Bronchial epithelial cell (primary cell): ENCODE data around the gene COL26A1. TPM values are rescaled to one million over a fixed set of nuclear protein-coding genes. Genes with fewer than 3 reads are reported as not detected.

Experiments
- DNase-seq: peaks from one replicate; pipeline ENCODE4 v3.0.0-alpha.2; 2010; ENCODE audit warnings: low read depth
- FAIRE-seq: peaks from 2 replicates; lab custom pipeline; 2011; peaks lifted over from hg19 to GRCh38; lab: Jason Lieb, UNC
- H3K27me3 ChIP-seq: 2 replicates; pipeline ENCODE4 v1.5.1; 2011; ENCODE audit warnings: low read length; ENCODE audit not compliant: control insufficient read depth, insufficient read depth
- H3K36me3 ChIP-seq: 2 replicates; pipeline ENCODE4 v1.5.1; 2011; ENCODE audit warnings: low read length; ENCODE audit not compliant: control insufficient read depth, insufficient read depth
- H3K4me3 ChIP-seq: 2 replicates; pipeline ENCODE4 v1.5.1; 2011; ENCODE audit warnings: mild to moderate bottlenecking, low read depth, low read length, control low read depth
- CTCF ChIP-seq: IDR thresholded peaks from 2 replicates; pipeline ENCODE4 v1.5.1; 2011; ENCODE audit warnings: mild to moderate bottlenecking, moderate library complexity, low read length, control low read depth, inconsistent platforms; ENCODE audit not compliant: insufficient read depth, severe bottlenecking
- total RNA-seq: library from RNA; depleted of rRNA; stranded (reverse); fragments of >200 nt; gene quantifications from 2 replicates; pipeline ENCODE4 v1.2.1, GENCODE V29; 2014

Gene COL26A1
- total RNA-seq, 1 donor from 2014 or later: not detected

GRCh38 chr7:101534873-101535272 lies 172.2 kb downstream of the COL26A1 start:
- TF ChIP-seq CTCF: no peak
- peaks cover 3% of the 10 kb centered on the region for H3K27me3 ChIP-seq
- no peaks in the 10 kb centered on the region for H3K36me3 ChIP-seq
- FAIRE-seq: no peak
- H3K4me3 ChIP-seq: no peak overlapping the region
- no peak for DNase-seq

GRCh38 chr7:101535351-101535751 lies 172.7 kb downstream of the COL26A1 start:
- no peak for TF ChIP-seq CTCF
- no peaks in the 10 kb centered on the region for H3K36me3 ChIP-seq
- H3K27me3 ChIP-seq: peaks cover 3% of the 10 kb centered on the region
- no peak overlapping the region for H3K4me3 ChIP-seq
- DNase-seq: no peak
- FAIRE-seq: peak; percentile 7

- Histone ChIP-seq H3K36me3 (no peaks in the 10 kb centered on the region), H3K27me3 (peaks cover 3% of the 10 kb centered on the region), H3K4me3 (no peak overlapping the region)
- no peak for TF ChIP-seq CTCF
- FAIRE-seq (no peak), DNase-seq (no peak)
Observed at GRCh38 chr7:101536232-101536631, 173.6 kb downstream of the COL26A1 start.

GRCh38 chr7:101536668-101537067 lies 174.0 kb downstream of the COL26A1 start:
- no peak for TF ChIP-seq CTCF
- DNase-seq (no peak), FAIRE-seq (no peak)
- Histone ChIP-seq H3K27me3 (peaks cover 3% of the 10 kb centered on the region), H3K36me3 (no peaks in the 10 kb centered on the region), H3K4me3 (no peak overlapping the region)

GRCh38 chr7:101537205-101537604 lies 174.5 kb downstream of the COL26A1 start:
- TF ChIP-seq CTCF: no peak
- H3K36me3 ChIP-seq: no peaks in the 10 kb centered on the region
- no peak overlapping the region for H3K4me3 ChIP-seq
- no peak for FAIRE-seq
- H3K27me3 ChIP-seq: peaks cover 3% of the 10 kb centered on the region
- no peak for DNase-seq

GRCh38 chr7:101537935-101538595 lies 175.4 kb downstream of the COL26A1 start:
- FAIRE-seq: no peak
- no peak for TF ChIP-seq CTCF
- H3K27me3 ChIP-seq: peaks cover 3% of the 10 kb centered on the region
- no peak for DNase-seq
- H3K4me3 ChIP-seq: no peak overlapping the region
- H3K36me3 ChIP-seq: no peaks in the 10 kb centered on the region
